Erythroblast (primary cell): ENCODE results near the gene TAS2R13.

ENCODE experiments used
- GATA1 ChIP-seq: IDR thresholded peaks from 2 replicates; pipeline ENCODE4 v1.6.1; 2011; ENCODE audit warnings: low read depth, mild to moderate bottlenecking, control low read depth, low read length, moderate library complexity
- POLR2A ChIP-seq: IDR thresholded peaks from 2 replicates; pipeline ENCODE4 v1.6.1; 2011; ENCODE audit warnings: mild to moderate bottlenecking, low read length

- TF ChIP-seq POLR2A (no peak), GATA1 (no peak)
Measured at GRCh38 chr12:10936506-10936905, 27.1 kb upstream of the TAS2R13 start.
